GM23248 (cell line): ENCODE data around the gene TNXB. TPM values are rescaled to one million over a fixed set of nuclear protein-coding genes. Genes with fewer than 3 reads are reported as not detected.
A peak's percentile ranks its signal among the peaks of the same experiment; 100 is the strongest.
"Not testable (repeated sequence)": the region's sequence is repeated elsewhere in the genome, so short reads cannot be mapped to it uniquely, and the experiment has no call there.

Experiments
- DNase-seq: peaks from one replicate; pipeline ENCODE4 v3.0.0-alpha.2; 2015
- H2AFZ ChIP-seq: fragments of 200-600 bp; sonication (generic); 2 replicates; pipeline ENCODE4 v1.6.1; 2016; ENCODE audit warnings: antibody characterized with exemption
- H3F3A ChIP-seq: fragments of 200-600 bp; sonication (generic); 2 replicates; pipeline ENCODE4 v1.6.1; 2016; ENCODE audit warnings: mild to moderate bottlenecking, antibody characterized with exemption, mixed run types; ENCODE audit not compliant: insufficient read depth
- H3K27ac ChIP-seq: fragments of 200-600 bp; sonication (generic); 2 replicates; pipeline ENCODE4 v1.5.1; 2016; ENCODE audit warnings: mild to moderate bottlenecking
- H3K27me3 ChIP-seq: fragments of 200-600 bp; sonication (generic); replicated peaks from 2 replicates; pipeline ENCODE4 v1.6.1; 2016; ENCODE audit warnings: mild to moderate bottlenecking; ENCODE audit not compliant: insufficient read depth
- H3K36me3 ChIP-seq: fragments of 200-600 bp; sonication (generic); 2 replicates; pipeline ENCODE4 v1.6.1; 2016; ENCODE audit warnings: low read depth, mild to moderate bottlenecking
- H3K4me1 ChIP-seq: fragments of 200-600 bp; sonication (generic); 2 replicates; pipeline ENCODE4 v1.6.1; 2016; ENCODE audit warnings: mild to moderate bottlenecking; ENCODE audit not compliant: insufficient read depth
- H3K4me2 ChIP-seq: fragments of 200-600 bp; sonication (generic); one replicate; pipeline ENCODE4 v1.6.1; 2016; ENCODE audit warnings: mild to moderate bottlenecking; ENCODE audit not compliant: unreplicated experiment
- H3K4me3 ChIP-seq: fragments of 200-600 bp; sonication (generic); 2 replicates; pipeline ENCODE4 v1.5.1; 2016; ENCODE audit warnings: mild to moderate bottlenecking
- H3K79me2 ChIP-seq: fragments of 200-600 bp; sonication (generic); 2 replicates; pipeline ENCODE4 v1.6.1; 2016; ENCODE audit warnings: mild to moderate bottlenecking; ENCODE audit not compliant: insufficient read depth
- H3K9ac ChIP-seq: fragments of 200-600 bp; sonication (generic); 2 replicates; pipeline ENCODE4 v1.6.1; 2016; ENCODE audit warnings: mild to moderate bottlenecking
- H3K9me2 ChIP-seq: fragments of 200-600 bp; sonication (generic); 2 replicates; pipeline ENCODE4 v1.6.1; 2016; ENCODE audit warnings: mixed run types, mild to moderate bottlenecking, moderate library complexity; ENCODE audit not compliant: insufficient read depth
- H3K9me3 ChIP-seq: fragments of 200-600 bp; sonication (generic); one replicate; pipeline ENCODE4 v1.6.1; 2017; ENCODE audit warnings: low read depth
- H4K20me1 ChIP-seq: fragments of 200-600 bp; sonication (generic); 2 replicates; pipeline ENCODE4 v1.6.0; 2016; ENCODE audit not compliant: insufficient read depth
- WGBS, 2 experiments: methylation state at CpG; one replicate each; pipeline ENCODE4 v1.1.6; 2015 to 2017; ENCODE audit warnings: low lambda C conversion rate in 2 of 2, low coverage in 1 of 2; ENCODE audit errors: missing lambda C conversion rate in 2 of 2; 5-methylcytosine and 5-hydroxymethylcytosine counted together
- in situ Hi-C: fragments of 300-500 bp; cut with MboI; formaldehyde crosslinking; loops from 2 replicates; pipeline ENCODE4 v1.15.0; 2020
- polyA plus RNA-seq: library from polyadenylated mRNA; unstranded; fragments of >200 nt; fragmentation: Nextera tagmentation; extraction: Ambion mirVana; gene quantifications from 2 replicates; pipeline ENCODE4 v1.2.1, GENCODE V29; 2016
- total RNA-seq: library from RNA; depleted of rRNA; stranded (reverse); fragments of >200 nt; shearing (Covaris generic); gene quantifications from 2 replicates; pipeline ENCODE4 v1.2.3, GENCODE V29; 2014

TNXB gene
- total and polyA plus RNA-seq, 2 experiments from 2014 or later: 5.2 to 23.8 TPM

GRCh38 chr6:32012941-32013617 is 96.1 kb downstream of the TNXB start:
- H3K36me3 ChIP-seq, H3F3A ChIP-seq, H3K4me1 ChIP-seq, in situ Hi-C loops, H3K9me3 ChIP-seq, H3K4me3 ChIP-seq, H3K9ac ChIP-seq, H3K4me2 ChIP-seq, H3K27ac ChIP-seq, DNase-seq, H2AFZ ChIP-seq, H3K79me2 ChIP-seq, H3K9me2 ChIP-seq, H3K27me3 ChIP-seq, H4K20me1 ChIP-seq: not testable (repeated sequence)
- 89 to 91% methylated on average over 16 to 17 of the region's 17 CpGs for WGBS, 2 experiments

- H3K9me3 ChIP-seq, DNase-seq, H3K4me1 ChIP-seq, H3K27ac ChIP-seq, H3K9ac ChIP-seq, H3F3A ChIP-seq, H3K9me2 ChIP-seq, H3K36me3 ChIP-seq, H3K27me3 ChIP-seq, H3K4me3 ChIP-seq, H3K79me2 ChIP-seq, H2AFZ ChIP-seq, H3K4me2 ChIP-seq, H4K20me1 ChIP-seq, in situ Hi-C loops: not testable (repeated sequence)
- WGBS, 2 experiments: 60 to 70% methylated on average over 10 to 21 of the region's 27 CpGs
These were observed 98.1 kb downstream of the TNXB start for GRCh38 chr6:32010856-32011530.

- H3K9ac ChIP-seq, H3K79me2 ChIP-seq, H4K20me1 ChIP-seq, H3K4me2 ChIP-seq, H2AFZ ChIP-seq, H3K9me2 ChIP-seq, H3F3A ChIP-seq, DNase-seq, H3K36me3 ChIP-seq, H3K9me3 ChIP-seq, in situ Hi-C loops, H3K27ac ChIP-seq, H3K4me1 ChIP-seq, H3K27me3 ChIP-seq, H3K4me3 ChIP-seq: not testable (repeated sequence)
- 64 to 68% methylated on average over 4 to 8 of the region's 12 CpGs for WGBS, 2 experiments
These were observed 99.6 kb downstream of the TNXB start for GRCh38 chr6:32009537-32009936.

GRCh38 chr6:32008616-32009015 is 100.5 kb downstream of the TNXB start:
- H3K9me3 ChIP-seq, H3K79me2 ChIP-seq, H3K27ac ChIP-seq, H3F3A ChIP-seq, H3K4me2 ChIP-seq, H3K9ac ChIP-seq, H4K20me1 ChIP-seq, H3K4me3 ChIP-seq, in situ Hi-C loops, H3K36me3 ChIP-seq, H3K27me3 ChIP-seq, H3K4me1 ChIP-seq, H3K9me2 ChIP-seq, H2AFZ ChIP-seq: not testable (repeated sequence)
- 35 to 38% methylated on average over 6 to 7 of the region's 12 CpGs for WGBS, 2 experiments
- peak; percentile 0 for DNase-seq

- H3K4me1 ChIP-seq, H3K79me2 ChIP-seq, H3K27me3 ChIP-seq, H3K9ac ChIP-seq, H3K27ac ChIP-seq, DNase-seq, H3K4me3 ChIP-seq, H3K36me3 ChIP-seq, H4K20me1 ChIP-seq, H3K9me2 ChIP-seq, H3K4me2 ChIP-seq, H2AFZ ChIP-seq, H3K9me3 ChIP-seq, in situ Hi-C loops, H3F3A ChIP-seq: not testable (repeated sequence)
- WGBS, 2 experiments: no CpG with 5 or more reads among the region's 24 CpGs
These were observed 101.1 kb downstream of the TNXB start for GRCh38 chr6:32008037-32008436.

- H3F3A ChIP-seq, H3K27me3 ChIP-seq, H3K27ac ChIP-seq, H2AFZ ChIP-seq, H3K79me2 ChIP-seq, in situ Hi-C loops, H3K9ac ChIP-seq, H3K4me2 ChIP-seq, H3K4me3 ChIP-seq, H4K20me1 ChIP-seq, H3K36me3 ChIP-seq, H3K9me2 ChIP-seq, H3K9me3 ChIP-seq, H3K4me1 ChIP-seq: not testable (repeated sequence)
- 61 to 63% methylated on average over 12 of the region's 12 CpGs for WGBS, 2 experiments
- DNase-seq: peak; percentile 0
These were observed 102.1 kb downstream of the TNXB start for GRCh38 chr6:32007086-32007485.

GRCh38 chr6:32005991-32006529 is 103.1 kb downstream of the TNXB start:
- H2AFZ ChIP-seq, H3K36me3 ChIP-seq, H3K9me2 ChIP-seq, H3F3A ChIP-seq, H3K79me2 ChIP-seq, H3K27ac ChIP-seq, in situ Hi-C loops, H3K27me3 ChIP-seq, H4K20me1 ChIP-seq, H3K4me2 ChIP-seq, H3K9ac ChIP-seq, H3K9me3 ChIP-seq, H3K4me1 ChIP-seq, H3K4me3 ChIP-seq: not testable (repeated sequence)
- WGBS, 2 experiments: 46 to 51% methylated on average over 6 to 7 of the region's 8 CpGs
- DNase-seq: peak; percentile 0
